SH-SY5Y (cell line): ENCODE data around the gene CNOT2.

Experiments used
- GATA2 ChIP-seq: IDR thresholded peaks from 2 replicates; pipeline ENCODE4 v1.6.1; 2011; ENCODE audit warnings: mild to moderate bottlenecking, low read depth, low read length
- GATA3 ChIP-seq: IDR thresholded peaks from 2 replicates; pipeline ENCODE4 v1.6.1; 2011; ENCODE audit warnings: low read depth, mild to moderate bottlenecking, low read length, moderate library complexity

DNA sequence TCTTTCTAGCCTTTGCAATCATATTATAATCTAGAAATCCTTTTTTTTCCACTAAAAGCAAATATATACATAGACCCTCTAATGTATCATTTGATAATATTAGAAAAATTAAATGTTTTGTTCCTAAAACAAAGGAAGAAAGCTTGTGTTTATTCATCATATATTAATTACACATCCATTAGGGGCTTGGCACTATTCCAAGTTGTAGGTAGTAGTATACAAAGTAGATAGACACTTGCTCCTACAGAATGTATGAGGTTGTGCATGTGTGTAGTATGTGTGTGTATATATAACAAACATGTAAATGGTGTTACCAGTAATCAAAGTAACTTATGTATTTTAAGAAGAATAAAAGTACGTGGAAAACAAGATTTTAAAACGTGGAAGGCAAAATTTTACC is 107.8 kb downstream of the CNOT2 start:
- TF ChIP-seq GATA2: no peak
- TF ChIP-seq GATA3: no peak
